ENCODE data around the gene PHF12. TPM values are rescaled to one million over a fixed set of nuclear protein-coding genes. Genes with fewer than 3 reads are reported as not detected.
"Not testable (repeated sequence)": the region's sequence is repeated elsewhere in the genome, so short reads cannot be mapped to it uniquely, and the experiment has no call there.

Gene PHF12
- total RNA-seq, 1 donor from 2014 or later: 14.8 TPM

GRCh38 chr17:28879886-28880571, 71.3 kb downstream of the PHF12 start:
- DNase-seq (no peak), ATAC-seq (ENCODE audit: poor library complexity) (no peak)
- intact Hi-C loops (cut with DNase I): no loop called here

DNA sequence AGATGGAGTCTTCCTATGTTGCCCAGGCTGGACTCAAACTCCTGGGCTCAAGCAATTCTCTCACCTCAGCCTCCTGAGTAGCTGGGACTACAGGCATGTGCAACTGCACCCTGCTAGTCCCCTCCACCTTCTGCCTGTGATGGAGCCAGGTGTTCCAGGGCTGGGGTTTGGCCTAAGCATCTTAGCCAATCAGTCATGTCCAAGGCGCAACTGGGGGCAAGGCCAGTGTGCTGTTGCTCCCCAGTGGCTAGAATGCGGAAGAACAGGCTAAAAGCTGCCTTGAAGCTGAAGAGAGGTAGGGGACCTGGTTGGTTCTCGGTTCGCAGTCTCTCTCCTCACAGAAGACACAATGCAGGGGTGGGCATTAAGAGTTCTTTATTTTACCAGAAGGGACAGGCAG, 72.3 kb downstream of the PHF12 start:
- ATAC-seq (ENCODE audit: poor library complexity): no peak
- intact Hi-C loops (cut with DNase I): no loop called here

GRCh38 chr17:28878158-28878910, 73.0 kb downstream of the PHF12 start:
- intact Hi-C loops (cut with DNase I): no loop called here
- no peak for ATAC-seq (ENCODE audit: poor library complexity)
- no peak for DNase-seq

More for the DNA sequence above, 72.3 kb downstream of the PHF12 start:
- DNase-seq: no peak

GRCh38 chr17:28877150-28877711, 74.1 kb downstream of the PHF12 start:
- ATAC-seq (ENCODE audit: poor library complexity); DNase-seq; intact Hi-C loops (cut with DNase I): not testable (repeated sequence)

DNA sequence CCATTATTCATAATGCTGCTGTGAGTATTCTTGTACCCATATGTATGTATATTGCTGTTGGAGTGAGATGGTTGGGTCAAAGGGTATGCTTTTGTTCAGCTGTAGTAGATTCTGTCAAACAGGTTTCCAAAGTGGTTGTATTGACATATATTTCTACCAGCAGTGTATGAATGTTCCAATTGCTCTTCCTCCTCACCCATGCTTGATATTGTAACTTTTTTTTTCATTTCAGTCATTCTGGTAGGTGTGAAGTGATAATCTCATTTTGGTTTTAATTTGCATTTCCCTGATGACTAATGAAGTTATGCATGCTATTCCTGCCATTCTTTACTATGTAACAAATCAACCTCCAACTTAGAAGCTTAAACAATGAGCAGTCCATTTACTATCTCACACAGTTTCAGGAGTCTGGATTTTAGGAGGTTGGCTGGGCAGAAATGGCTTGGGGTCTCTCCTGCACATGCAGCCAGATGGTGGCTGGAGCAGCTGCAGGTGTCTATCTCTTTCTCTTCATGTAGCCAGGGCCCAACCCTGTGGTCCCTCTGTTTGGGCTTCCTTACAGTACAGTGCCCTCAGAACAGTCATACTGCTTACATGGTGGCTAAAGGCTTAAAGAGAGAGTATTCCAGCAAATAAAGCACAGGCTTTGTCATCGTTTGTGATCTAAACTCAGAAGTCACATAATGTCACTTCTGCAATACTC, 75.3 kb downstream of the PHF12 start:
- no peak for DNase-seq
- intact Hi-C loops (cut with DNase I): no loop called here
- ATAC-seq (ENCODE audit: poor library complexity): no peak

GRCh38 chr17:28874750-28875149, 76.6 kb downstream of the PHF12 start:
- intact Hi-C loops (cut with DNase I): no loop called here
- no peak for ATAC-seq (ENCODE audit: poor library complexity)

DNA sequence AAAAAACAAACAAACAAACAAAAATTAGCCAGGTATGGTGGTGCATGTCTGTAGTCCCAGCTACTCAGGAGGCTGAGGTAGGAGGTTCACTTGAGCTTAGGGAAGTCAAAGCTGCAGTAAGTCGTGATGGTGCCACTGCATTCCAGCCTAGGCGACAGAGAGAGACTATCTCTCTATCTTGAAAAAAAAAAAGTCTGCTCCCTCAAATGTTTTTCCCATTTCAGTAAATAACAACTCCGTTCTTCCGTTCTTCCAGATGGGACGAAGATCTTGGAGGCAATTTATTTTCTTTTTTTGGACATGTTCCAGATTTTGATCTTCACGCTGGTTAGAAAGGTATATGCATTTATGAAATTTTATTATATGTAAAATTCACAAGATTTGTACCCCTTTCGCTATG, 77.5 kb downstream of the PHF12 start:
- DNase-seq (no peak), ATAC-seq (ENCODE audit: poor library complexity) (no peak)
- intact Hi-C loops (cut with DNase I): no loop called here

More at GRCh38 chr17:28874750-28875149, 76.6 kb downstream of the PHF12 start:
- DNase-seq: no peak

- intact Hi-C loops (cut with DNase I): no loop called here
- DNase-seq (no peak), ATAC-seq (ENCODE audit: poor library complexity) (no peak)
These were observed 80.2 kb downstream of the PHF12 start for GRCh38 chr17:28871056-28871579.

GRCh38 chr17:28867276-28867675, 84.0 kb downstream of the PHF12 start:
- DNase-seq (no peak), ATAC-seq (ENCODE audit: poor library complexity) (no peak)
- intact Hi-C loops (cut with DNase I): no loop called here

GRCh38 chr17:28865946-28866752, 85.2 kb downstream of the PHF12 start:
- no peak for DNase-seq
- intact Hi-C loops (cut with DNase I): no loop called here
- ATAC-seq (ENCODE audit: poor library complexity): no peak

DNA sequence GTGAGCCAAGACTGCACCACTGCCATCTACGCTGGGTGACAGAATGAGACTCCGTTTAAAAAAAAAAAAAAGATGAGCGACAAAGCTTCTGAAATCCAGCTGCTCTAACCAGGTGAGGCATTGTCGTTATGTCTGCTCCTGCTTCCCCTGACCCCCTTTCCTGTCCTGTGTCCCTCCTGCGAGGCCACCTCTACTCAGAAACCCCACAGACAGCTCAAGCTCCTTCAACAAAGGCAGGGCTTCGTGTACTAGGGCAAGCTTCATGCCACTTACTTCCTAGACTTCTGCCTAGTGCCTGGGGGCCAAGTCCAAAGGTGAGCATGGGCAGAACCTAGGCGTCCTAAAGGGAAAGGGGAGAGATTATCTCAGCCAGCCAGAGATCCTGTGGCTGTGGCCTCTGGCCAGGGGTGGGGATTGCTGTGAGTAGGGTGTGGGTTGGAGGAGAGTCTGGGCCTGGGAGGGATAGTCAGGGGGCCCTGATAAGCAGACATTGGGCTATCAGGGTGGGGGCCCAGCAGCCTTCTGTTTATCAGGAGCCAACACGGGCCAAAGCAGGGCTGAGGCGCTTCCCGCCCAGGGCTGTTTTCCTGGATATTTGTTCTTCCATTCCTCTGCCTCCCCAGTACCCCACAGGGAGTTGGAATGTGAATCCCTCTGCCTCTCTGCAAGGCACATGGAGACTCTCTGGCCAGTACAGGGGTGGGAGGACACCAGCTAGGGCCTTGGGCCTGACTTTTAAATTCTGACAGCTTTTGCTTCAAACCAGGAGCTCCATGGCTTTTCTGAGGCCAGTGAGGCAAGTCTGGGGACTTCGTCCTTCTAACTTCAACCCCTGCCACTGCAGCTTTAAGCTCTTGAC, 86.1 kb downstream of the PHF12 start:
- ATAC-seq (ENCODE audit: poor library complexity) (peak; percentile 31), DNase-seq (no peak)
- intact Hi-C loops (cut with DNase I): no loop called here

GRCh38 chr17:28863953-28864352, 87.4 kb downstream of the PHF12 start:
- DNase-seq (no peak), ATAC-seq (ENCODE audit: poor library complexity) (no peak)
- intact Hi-C loops (cut with DNase I): no loop called here

GRCh38 chr17:28862561-28862960, 88.8 kb downstream of the PHF12 start:
- intact Hi-C loops (cut with DNase I): no loop called here
- DNase-seq: no peak

DNA sequence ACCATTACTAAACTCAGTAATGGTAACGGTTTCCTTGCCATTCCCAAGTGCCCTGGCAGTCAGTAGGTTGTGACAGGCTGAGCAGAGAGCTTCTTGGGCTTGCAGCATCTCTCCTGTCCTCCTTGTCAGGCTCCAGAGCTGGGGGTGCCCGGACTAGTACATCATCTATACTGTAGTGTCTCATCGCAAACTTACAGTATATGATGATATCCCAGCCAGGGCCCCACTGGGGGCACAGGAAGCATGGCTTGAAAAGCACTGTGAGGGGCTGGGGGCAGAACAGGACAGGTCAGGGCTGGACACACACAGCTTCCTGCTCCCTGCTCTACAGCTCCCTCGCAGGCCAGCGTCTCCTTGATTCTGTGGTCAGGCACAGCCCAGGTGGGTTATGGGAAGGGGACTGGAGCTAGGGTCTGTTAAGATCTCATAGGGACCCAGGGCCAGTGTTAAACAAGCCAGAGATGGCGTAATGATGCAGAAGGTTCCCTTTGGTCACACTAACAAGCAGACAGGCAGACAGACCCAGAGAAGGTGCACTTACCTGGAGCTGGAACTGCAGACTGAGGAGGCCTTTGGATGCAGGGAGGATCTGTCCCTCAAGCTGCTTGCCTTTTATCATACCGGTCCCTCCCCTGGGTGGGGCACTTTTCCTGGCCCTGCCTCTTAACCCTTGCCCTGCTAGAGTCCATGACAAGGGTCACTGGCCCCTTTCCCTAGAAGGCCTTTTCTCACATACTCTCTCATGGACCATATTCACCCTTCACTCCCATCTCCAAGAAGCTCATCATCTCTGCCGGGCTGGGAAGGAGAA, 89.7 kb downstream of the PHF12 start:
- DNase-seq: no peak
- ATAC-seq (ENCODE audit: poor library complexity): no peak
- intact Hi-C loops (cut with DNase I): no loop called here

More at GRCh38 chr17:28862561-28862960, 88.8 kb downstream of the PHF12 start:
- ATAC-seq (ENCODE audit: poor library complexity): no peak

- no peak for DNase-seq
- no peak for ATAC-seq (ENCODE audit: poor library complexity)
- intact Hi-C loops (cut with DNase I): no loop called here
These were observed 90.9 kb downstream of the PHF12 start for GRCh38 chr17:28860363-28860808.

DNA sequence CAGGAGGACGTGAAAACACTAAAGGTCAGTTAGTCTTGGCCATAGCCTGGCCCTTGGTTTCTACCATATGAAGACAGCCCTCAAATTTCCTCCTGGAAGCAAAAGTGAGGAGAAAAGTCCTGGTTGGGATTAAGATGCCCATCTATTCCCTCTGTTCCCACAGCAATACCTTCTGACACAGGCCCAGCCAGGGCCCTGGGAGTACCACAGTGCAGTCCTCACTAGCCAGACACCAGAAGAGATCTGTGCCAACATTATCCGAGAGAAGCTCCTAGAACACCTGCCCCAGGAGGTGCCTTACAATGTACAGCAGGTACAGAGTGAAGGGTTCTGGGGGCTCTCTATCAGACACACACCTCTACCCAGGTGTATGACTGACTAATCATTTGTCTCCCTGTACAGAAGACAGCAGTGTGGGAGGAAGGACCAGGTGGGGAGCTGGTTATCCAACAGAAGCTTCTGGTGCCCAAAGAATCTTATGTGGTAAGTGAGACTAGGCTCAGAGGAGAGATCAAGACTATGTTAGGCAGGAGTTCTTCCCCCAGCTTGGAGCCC, 92.4 kb downstream of the PHF12 start:
- intact Hi-C loops (cut with DNase I): no loop called here
- DNase-seq (no peak), ATAC-seq (ENCODE audit: poor library complexity) (no peak)

All from Right ventricle myocardium superior (tissue), 1 donor.